22Rv1 (cell line): ENCODE data around the gene HK2.

ENCODE experiments used
- H3K27ac ChIP-seq: fragments of 450-650 bp; 2 replicates; pipeline ENCODE4 v1.5.1; 2017
- ZFX ChIP-seq: fragments of 450-650 bp; IDR thresholded peaks from 2 replicates; pipeline ENCODE4 v1.6.1; 2017; ENCODE audit warnings: antibody characterized with exemption, borderline replicate concordance
- TF ChIP-seq, protein P1 (sequence below): fragments of 450-650 bp; IDR thresholded peaks from 2 replicates; pipeline ENCODE4 v1.5.1; 2017; ENCODE audit warnings: mild to moderate bottlenecking

Gene HK2

DNA sequence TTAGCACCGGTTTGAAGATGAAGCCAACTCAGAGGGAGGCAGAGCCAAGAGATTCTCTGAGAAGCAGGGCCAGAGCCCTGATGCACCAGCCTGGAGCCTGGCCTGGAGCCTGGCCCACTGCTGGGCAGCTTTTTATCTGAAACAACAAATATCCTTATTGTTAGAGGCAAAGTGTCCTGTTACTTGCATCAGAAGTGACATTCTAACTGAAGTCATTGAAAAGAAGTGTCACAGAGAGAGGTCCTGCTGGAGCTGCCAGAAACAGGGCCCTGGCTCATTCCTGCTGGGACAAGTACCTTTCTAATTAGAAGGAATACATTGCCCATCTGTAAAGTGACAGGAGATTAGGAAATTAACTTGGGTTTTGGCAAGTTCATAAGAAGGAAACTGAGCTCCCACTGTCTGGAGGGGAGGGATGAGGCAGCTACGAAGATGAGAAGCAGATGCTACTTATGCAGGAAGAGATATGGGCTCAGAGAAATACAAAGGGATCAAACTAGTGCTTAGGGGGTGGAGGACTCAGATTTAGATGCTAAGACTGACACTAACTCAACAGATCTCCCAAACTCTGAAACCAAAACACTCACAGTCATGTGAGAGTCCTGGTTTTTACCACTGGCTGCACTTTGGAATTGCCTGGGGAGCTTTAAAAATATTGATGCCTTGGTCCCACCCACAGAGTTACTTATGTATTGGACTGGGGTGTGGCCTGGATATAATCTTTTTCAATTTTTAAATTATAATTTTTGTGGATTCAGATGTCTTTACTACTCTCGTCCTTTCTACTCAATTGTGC is 11.0 kb upstream of the HK2 start:
- H3K27ac ChIP-seq, result no peak overlapping the region
- no peak for TF ChIP-seq ZFX
- TF ChIP-seq, protein P1, sequence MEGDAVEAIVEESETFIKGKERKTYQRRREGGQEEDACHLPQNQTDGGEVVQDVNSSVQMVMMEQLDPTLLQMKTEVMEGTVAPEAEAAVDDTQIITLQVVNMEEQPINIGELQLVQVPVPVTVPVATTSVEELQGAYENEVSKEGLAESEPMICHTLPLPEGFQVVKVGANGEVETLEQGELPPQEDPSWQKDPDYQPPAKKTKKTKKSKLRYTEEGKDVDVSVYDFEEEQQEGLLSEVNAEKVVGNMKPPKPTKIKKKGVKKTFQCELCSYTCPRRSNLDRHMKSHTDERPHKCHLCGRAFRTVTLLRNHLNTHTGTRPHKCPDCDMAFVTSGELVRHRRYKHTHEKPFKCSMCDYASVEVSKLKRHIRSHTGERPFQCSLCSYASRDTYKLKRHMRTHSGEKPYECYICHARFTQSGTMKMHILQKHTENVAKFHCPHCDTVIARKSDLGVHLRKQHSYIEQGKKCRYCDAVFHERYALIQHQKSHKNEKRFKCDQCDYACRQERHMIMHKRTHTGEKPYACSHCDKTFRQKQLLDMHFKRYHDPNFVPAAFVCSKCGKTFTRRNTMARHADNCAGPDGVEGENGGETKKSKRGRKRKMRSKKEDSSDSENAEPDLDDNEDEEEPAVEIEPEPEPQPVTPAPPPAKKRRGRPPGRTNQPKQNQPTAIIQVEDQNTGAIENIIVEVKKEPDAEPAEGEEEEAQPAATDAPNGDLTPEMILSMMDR, result no peak

DNA sequence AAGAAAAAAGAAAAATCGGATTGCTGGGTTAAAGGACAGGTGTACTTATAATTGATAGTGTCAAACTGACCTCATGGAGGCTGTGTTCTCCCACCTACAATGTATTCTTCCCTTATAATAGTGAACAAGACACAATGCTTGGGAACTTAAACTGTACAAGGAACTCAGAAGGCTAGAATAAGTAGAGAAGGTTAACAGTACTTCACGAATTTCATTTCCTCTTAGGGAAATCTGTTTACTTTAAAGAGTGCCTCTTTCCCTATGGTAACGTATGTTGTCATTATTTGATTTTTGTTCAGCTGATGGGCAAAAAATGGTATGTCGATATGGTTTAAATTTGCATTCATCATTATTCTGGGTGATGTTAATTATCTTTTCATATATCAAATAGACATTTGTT is 9.2 kb upstream of the HK2 start:
- no peak for TF ChIP-seq ZFX
- TF ChIP-seq, protein P1, result no peak
- H3K27ac ChIP-seq, result no peak overlapping the region

DNA sequence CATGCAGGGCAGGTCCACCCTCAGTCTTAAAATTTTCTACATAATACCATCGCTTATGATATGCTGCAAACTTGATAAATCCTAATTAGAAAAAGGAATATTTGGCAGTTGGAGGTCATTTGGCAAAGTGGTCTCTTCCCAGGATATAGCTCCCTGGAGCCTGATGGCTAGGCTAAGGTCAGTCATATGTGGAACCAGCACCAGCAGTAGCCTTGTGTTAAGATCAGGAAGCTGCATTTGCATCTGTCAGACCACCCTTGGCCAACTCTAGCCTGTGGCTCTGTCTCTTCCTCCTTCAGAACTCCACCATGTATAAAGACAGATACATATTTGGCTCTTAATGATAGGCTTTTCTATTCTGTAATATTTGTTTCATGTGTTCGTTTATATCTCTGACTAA is 5.4 kb upstream of the HK2 start:
- no peak overlapping the region for H3K27ac ChIP-seq
- TF ChIP-seq, protein P1, result no peak
- no peak for TF ChIP-seq ZFX

DNA sequence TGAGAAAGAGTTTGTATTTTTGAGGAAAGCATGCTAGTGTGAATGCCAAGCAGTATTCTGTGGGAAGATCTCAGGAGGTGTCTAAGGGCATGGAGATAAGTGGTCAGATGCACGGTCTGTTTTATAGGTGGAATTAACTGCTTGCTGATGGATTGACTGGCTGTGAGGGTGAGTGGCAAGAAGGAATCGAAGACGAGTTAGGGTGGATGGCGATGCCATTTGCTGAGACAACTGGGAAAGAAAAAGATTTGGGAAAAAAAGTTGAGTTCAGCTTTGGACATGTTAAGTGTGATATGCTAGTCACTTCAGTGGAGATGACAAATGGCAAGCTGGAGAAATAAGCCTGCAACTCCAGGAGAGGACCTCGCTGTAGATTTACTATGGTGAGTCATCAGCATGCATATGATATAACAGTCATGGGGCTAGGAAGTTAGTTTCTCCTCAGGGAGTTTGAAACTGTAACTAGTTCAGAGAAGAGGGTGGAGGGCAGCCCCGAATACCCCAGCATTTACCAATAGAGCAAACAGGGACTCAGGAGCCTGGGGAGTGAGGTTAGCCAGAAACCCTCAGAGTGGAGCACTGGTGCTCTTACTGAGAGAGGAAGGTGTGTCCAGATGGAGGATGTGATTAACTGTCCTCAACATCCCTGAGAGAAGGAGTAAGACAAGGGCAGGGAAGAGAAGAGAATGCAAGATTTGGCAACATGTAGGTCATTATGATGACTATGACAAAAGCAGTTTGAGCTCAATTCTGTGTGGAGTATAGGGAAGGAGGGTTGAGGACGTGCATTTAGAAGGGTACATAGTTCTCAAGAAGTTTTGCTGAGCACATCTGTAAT is 2.0 kb upstream of the HK2 start:
- TF ChIP-seq, protein P1, result no peak
- no peak for TF ChIP-seq ZFX
- H3K27ac ChIP-seq, result no peak overlapping the region

DNA sequence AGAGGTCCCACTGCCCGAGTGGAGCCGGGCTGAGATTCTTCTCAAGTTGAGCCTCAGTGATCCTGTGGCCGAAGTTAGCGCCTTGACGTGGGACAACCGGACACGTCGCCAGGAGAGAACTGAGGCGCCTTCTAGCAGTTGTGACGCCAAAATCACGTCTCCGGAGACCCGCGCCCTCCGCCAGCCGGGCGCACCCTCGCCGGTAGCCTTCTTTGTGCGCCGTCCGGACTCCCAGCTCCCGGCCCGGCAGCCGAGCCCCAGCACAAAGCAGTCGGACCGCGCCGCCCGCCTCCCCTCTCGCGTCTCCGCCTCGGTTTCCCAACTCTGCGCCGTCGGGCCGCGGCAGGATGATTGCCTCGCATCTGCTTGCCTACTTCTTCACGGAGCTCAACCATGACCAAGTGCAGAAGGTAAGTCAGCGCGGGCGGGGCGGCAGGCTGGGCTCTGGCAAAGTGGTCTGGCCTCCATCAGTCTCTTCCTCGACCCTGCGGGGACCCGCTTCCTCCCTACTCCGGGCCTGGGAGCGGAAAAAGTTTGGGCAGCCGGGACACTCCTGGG is 386 bp downstream of the HK2 start:
- peak overlapping the region; percentile 64 for H3K27ac ChIP-seq

DNA sequence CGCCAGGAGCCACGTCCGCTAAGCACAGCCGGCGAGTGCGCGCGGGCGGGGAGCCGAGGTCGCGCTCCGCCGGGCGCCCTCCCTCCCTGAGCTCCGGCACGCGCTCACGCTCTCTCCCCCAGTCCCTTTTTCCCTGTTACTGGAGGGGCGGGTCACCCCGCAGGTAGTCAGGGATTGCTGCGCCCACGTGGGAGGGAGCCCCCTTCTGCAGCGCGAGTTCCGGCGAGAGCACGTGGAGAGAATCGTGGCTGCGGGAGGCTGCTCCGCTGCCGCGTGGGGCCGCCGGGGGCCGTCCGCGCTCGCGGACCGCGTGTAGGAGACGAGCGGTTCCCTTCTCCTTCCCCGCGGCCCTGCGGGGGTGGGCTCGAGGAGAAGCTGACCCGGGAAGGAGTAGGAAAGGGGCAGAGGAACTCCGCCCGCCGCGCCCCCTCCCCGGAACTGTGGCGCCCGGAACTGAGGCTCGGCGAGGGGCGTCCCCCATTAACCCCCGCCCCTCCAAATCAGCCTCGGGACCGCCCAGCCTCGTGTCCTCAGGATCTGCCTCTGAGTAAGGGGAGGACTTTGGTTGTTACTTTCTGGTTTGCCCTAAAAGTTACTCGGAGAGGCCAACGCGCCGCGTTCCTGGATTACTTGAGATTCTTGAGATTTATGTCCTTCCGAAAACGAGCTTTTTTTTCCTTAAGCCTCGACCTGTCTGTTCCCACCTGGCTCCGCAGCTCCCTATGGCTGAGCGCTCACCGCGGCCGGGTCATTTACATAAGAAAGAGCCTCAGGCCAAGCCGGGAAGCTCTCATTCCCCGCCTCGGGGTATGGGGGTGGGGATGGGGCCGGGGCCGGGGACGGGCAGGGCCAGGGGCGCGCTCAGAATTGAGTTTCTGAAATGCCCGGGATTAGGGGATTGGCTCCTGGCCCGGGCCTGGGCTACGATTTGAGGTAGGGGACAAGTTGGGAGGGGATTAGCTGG is 1.1 kb downstream of the HK2 start:
- TF ChIP-seq, protein P1, result no peak
- no peak for TF ChIP-seq ZFX
- peak overlapping the region; percentile 64 for H3K27ac ChIP-seq
